GM12878 (cell line): ENCODE results near the gene POLR1D. TPM values are rescaled to one million over a fixed set of nuclear protein-coding genes. Genes with fewer than 3 reads are reported as not detected.

Experiments used
- ATAC-seq: fragments of 200-7000 bp; cut with Tn5 transposase; 3 replicates; pipeline ENCODE4 v1.9.1; 2020; ENCODE audit warnings: mild to moderate bottlenecking, moderate library complexity
- BruUV-seq: library from RNA; stranded (reverse); fragments of 400-500 nt; replicated peaks from 2 replicates; lab custom pipeline; 2021; lab: Mats Ljungman, UMichigan
- CTCF ChIA-PET: fragments of 300-600 bp; sonication (Branson Sonifier 250); formaldehyde crosslinking; extraction: SDS; loops from one replicate; lab custom pipeline; 2021; ENCODE audit warnings: inconsistent platforms; lab: Yijun Ruan, JAX
- POLR2A ChIA-PET: fragments of 350-600 bp; formaldehyde crosslinking; extraction: SDS; loops from one replicate; lab custom pipeline; 2021; ENCODE audit warnings: inconsistent platforms; lab: Charles Lee
- RAD21 ChIA-PET: fragments of 300-600 bp; sonication (Branson Sonifier 250); formaldehyde crosslinking; loops from one replicate; lab custom pipeline; 2023; ENCODE audit warnings: antibody characterized with exemption; ENCODE audit not compliant: unreplicated experiment; lab: Charles Lee
- SMC1A ChIA-PET: fragments of 300-600 bp; sonication (Branson Sonifier 250); formaldehyde crosslinking; loops from one replicate; lab custom pipeline; 2023; ENCODE audit not compliant: unreplicated experiment, uncharacterized antibody; lab: Charles Lee
- DNase-seq: peaks from one replicate; pipeline ENCODE4 v3.0.0-alpha.2; 2011; ENCODE audit warnings: low read depth, low spot score
- FAIRE-seq: peaks from 3 replicates; lab custom pipeline; 2011; peaks lifted over from hg19 to GRCh38; lab: Jason Lieb, UNC
- H2AFZ ChIP-seq: 2 replicates; pipeline ENCODE4 v1.6.0; 2011; ENCODE audit warnings: low read depth, low read length, control low read depth; ENCODE audit not compliant: control insufficient read depth
- H3K27ac ChIP-seq: 2 replicates; pipeline ENCODE4 v1.5.1; 2011; ENCODE audit warnings: control low read depth; ENCODE audit not compliant: control insufficient read depth, insufficient read depth
- H3K27me3 ChIP-seq, 2 experiments: replicated peaks in 1 of 2; 2 replicates each; pipeline versions ENCODE4 v1.6.0 to v1.6.1; 2011; ENCODE audit warnings: low read length in 1 of 2; ENCODE audit not compliant: control insufficient read depth in 2 of 2, insufficient read depth in 2 of 2
- H3K36me3 ChIP-seq, 2 experiments: 2 replicates each; pipeline ENCODE4 v1.5.1; 2011; ENCODE audit warnings: low read length in 1 of 2; ENCODE audit not compliant: control insufficient read depth in 2 of 2, insufficient read depth in 2 of 2
- H3K4me1 ChIP-seq: 2 replicates; pipeline ENCODE4 v1.6.1; 2011; ENCODE audit warnings: mild to moderate bottlenecking, low read length, moderate library complexity, mixed read lengths; ENCODE audit not compliant: control insufficient read depth, insufficient read depth
- H3K4me2 ChIP-seq: 2 replicates; pipeline ENCODE4 v1.6.0; 2011; ENCODE audit warnings: control low read depth; ENCODE audit not compliant: control insufficient read depth, insufficient read depth
- H3K4me3 ChIP-seq: fragments of 200-600 bp; sonication (generic); 2 replicates; pipeline ENCODE4 v1.5.1; 2016
- H3K79me2 ChIP-seq: 2 replicates; pipeline ENCODE4 v1.6.0; 2011; ENCODE audit warnings: low read length; ENCODE audit not compliant: control insufficient read depth, insufficient read depth
- H3K9ac ChIP-seq: 2 replicates; pipeline ENCODE4 v1.8.0; 2011; ENCODE audit warnings: low read length, control low read depth, mixed read lengths; ENCODE audit not compliant: control insufficient read depth, insufficient read depth
- H3K9me3 ChIP-seq: replicated peaks from 3 replicates; pipeline ENCODE4 v1.5.1; 2011; ENCODE audit warnings: mild to moderate bottlenecking, low read length; ENCODE audit not compliant: control insufficient read depth, insufficient read depth
- H4K20me1 ChIP-seq: 2 replicates; pipeline ENCODE4 v1.6.0; 2011; ENCODE audit not compliant: control insufficient read depth, insufficient read depth
- CBFB ChIP-seq: IDR thresholded peaks from 2 replicates; pipeline ENCODE4 v1.6.1; 2016; ENCODE audit warnings: antibody characterized with exemption, low read depth
- CEBPB ChIP-seq, 2 experiments: fragments of 150-350 bp in 1 of 2; IDR thresholded peaks; 2 replicates each; pipeline ENCODE4 v1.6.1; 2012 to 2014; ENCODE audit warnings: low read depth in 2 of 2, low read length in 2 of 2, borderline replicate concordance in 1 of 2, inconsistent platforms in 1 of 2
- FOS ChIP-seq: IDR thresholded peaks from 3 replicates; pipeline ENCODE4 v1.6.1; 2011; ENCODE audit warnings: borderline replicate concordance; ENCODE audit not compliant: insufficient read length; ENCODE audit errors: extremely low read depth
- FOXM1 ChIP-seq: IDR thresholded peaks from 2 replicates; pipeline ENCODE4 v1.6.1; 2012; ENCODE audit warnings: low read depth, mild to moderate bottlenecking, inconsistent platforms, low read length, moderate library complexity
- HDAC6 ChIP-seq: fragments of 200-600 bp; sonication (generic); IDR thresholded peaks from one replicate; pipeline ENCODE4 v1.8.0; 2017; ENCODE audit warnings: antibody characterized with exemption; ENCODE audit not compliant: unreplicated experiment
- IRF3 ChIP-seq: fragments of 450-650 bp; IDR thresholded peaks from 2 replicates; pipeline ENCODE4 v1.6.1; 2014; ENCODE audit warnings: mild to moderate bottlenecking
- LARP7 ChIP-seq: fragments of 450-650 bp; IDR thresholded peaks from 2 replicates; pipeline ENCODE4 v1.6.1; 2017; ENCODE audit warnings: mild to moderate bottlenecking
- MYB ChIP-seq: fragments of 150-350 bp; IDR thresholded peaks from 2 replicates; pipeline ENCODE4 v1.6.1; 2014; ENCODE audit warnings: mild to moderate bottlenecking, low read depth, low read length, borderline replicate concordance
- NR2C2 ChIP-seq: IDR thresholded peaks from 2 replicates; pipeline ENCODE4 v1.6.1; 2011; ENCODE audit warnings: borderline replicate concordance, low read depth; ENCODE audit not compliant: control insufficient read depth, insufficient read length
- NRF1 ChIP-seq: conservative IDR thresholded peaks from 2 replicates; pipeline ENCODE4 v1.6.1; 2011; ENCODE audit warnings: mild to moderate bottlenecking, low read depth, low read length, improper control_type of control experiment
- PAX8 ChIP-seq: fragments of 450-650 bp; IDR thresholded peaks from 2 replicates; pipeline ENCODE4 v1.6.1; 2017; ENCODE audit warnings: mild to moderate bottlenecking, moderate library complexity
- PML ChIP-seq: IDR thresholded peaks from 2 replicates; pipeline ENCODE4 v1.6.1; 2012; ENCODE audit warnings: low read length, inconsistent platforms
- STAT1 ChIP-seq: fragments of 450-650 bp; conservative IDR thresholded peaks from 2 replicates; pipeline ENCODE4 v1.6.1; 2014; ENCODE audit warnings: antibody characterized with exemption, mild to moderate bottlenecking
- TARDBP ChIP-seq: IDR thresholded peaks from 2 replicates; pipeline ENCODE4 v1.6.1; 2016; ENCODE audit warnings: borderline replicate concordance
- USF1 ChIP-seq: IDR thresholded peaks from 2 replicates; pipeline ENCODE4 v1.6.1; 2011; ENCODE audit warnings: borderline replicate concordance, low read depth, mild to moderate bottlenecking, moderate library complexity, mixed read lengths, low read length; ENCODE audit not compliant: insufficient read depth; ENCODE audit errors: extremely low read length
- WRNIP1 ChIP-seq: IDR thresholded peaks from 2 replicates; pipeline ENCODE4 v1.6.1; 2011; ENCODE audit warnings: low read depth, low read length, improper control_type of control experiment, borderline replicate concordance
- ZBED1 ChIP-seq: IDR thresholded peaks from 2 replicates; pipeline ENCODE4 v1.6.1; 2016; ENCODE audit warnings: borderline replicate concordance
- ZNF622 ChIP-seq: fragments of 450-650 bp; IDR thresholded peaks from 2 replicates; pipeline ENCODE4 v1.6.1; 2017; ENCODE audit warnings: mild to moderate bottlenecking, inconsistent platforms
- WGBS: methylation state at CpG from one replicate; pipeline ENCODE4 v1.1.6; 2016; ENCODE audit warnings: low lambda C conversion rate; ENCODE audit not compliant: insufficient replicate concordance, insufficient coverage; ENCODE audit errors: missing lambda C conversion rate; 5-methylcytosine and 5-hydroxymethylcytosine counted together
- in situ Hi-C: fragments of 300-500 bp; cut with MboI; formaldehyde crosslinking; loops from 9 replicates; pipeline ENCODE4 v1.14.3; 2018; ENCODE audit warnings: mixed read lengths
- intact Hi-C: fragments of 100-400 bp; cut with micrococcal nuclease; formaldehyde crosslinking; loops from one replicate; pipeline ENCODE4 v1.14.2; 2022; ENCODE audit not compliant: unreplicated experiment
- polyA plus RNA-seq, 11 experiments: library from polyadenylated mRNA; depleted of rRNA in 4 of 11; unstranded in 6 of 11; stranded (reverse) in 5 of 11; fragments of >200 nt; fragmentation: Nextera tagmentation in 4 of 11; fragmentation: Illumina TruSeq in 1 of 11; extraction: Ambion mirVana in 4 of 11; extraction: Trizol in 1 of 11; gene quantifications; 1 replicate in 1 of 11; 2 replicates in 10 of 11; pipeline versions ENCODE4 v1.2.1 to v1.2.3, GENCODE V29; 2011 to 2016; ENCODE audit warnings: inconsistent platforms in 2 of 11, missing spikeins in 2 of 11, low read depth in 1 of 11
- total RNA-seq, 4 experiments: library from RNA; depleted of rRNA in 3 of 4; stranded (reverse); fragments of >200 nt in 3 of 4; fragmentation: Illumina TruSeq in 1 of 4; extraction: Trizol in 1 of 4; gene quantifications; 2 replicates each; pipeline versions ENCODE4 v1.2.1 to v1.2.3, GENCODE V29; 2013 to 2021

POLR1D gene
- total and polyA plus RNA-seq, 10 of the 15 experiments (the other 5 are each of a cell fraction or from before 2014, with no cell fraction given), result 119 to 223 (median 160) TPM

- no peak for FAIRE-seq
Observed at GRCh38 chr13:27667946-27668345, 46.3 kb downstream of the POLR1D start.

GRCh38 chr13:27670861-27671260, 49.2 kb downstream of the POLR1D start:
- TF ChIP-seq WRNIP1 (no peak), IRF3 (no peak), CEBPB (IDR thresholded peaks at IDR 0.05; ENCODE audit: borderline replicate concordance in 1 of 2, low read depth in 2 of 2, low read length in 2 of 2) (no peak), USF1 (no peak), TARDBP (no peak), PML (no peak), FOS (no peak), NR2C2 (no peak)
- intact Hi-C loops, result no loop called here
- Histone ChIP-seq H3K4me2 (no peak overlapping the region), H3K4me1 (no peaks in the 10 kb centered on the region), H3K9ac (no peak overlapping the region), H3K27ac (no peak overlapping the region), H3K79me2 (no peaks in the 10 kb centered on the region), H4K20me1 (no peaks in the 10 kb centered on the region), H3K9me3 (no peaks in the 10 kb centered on the region), H3K4me3 (no peak overlapping the region), H3K27me3 (no peaks in the 10 kb centered on the region), H2AFZ (no peak overlapping the region), H3K36me3 (peaks cover 0 to 3% of the 10 kb centered on the region in 2 experiments; a peak in 2 of 4 replicates)
- ATAC-seq (no peak), DNase-seq (no peak), FAIRE-seq (no peak)
- CTCF ChIA-PET, result no interaction called here
- no TSS peak for BruUV-seq
- POLR2A ChIA-PET, result no interaction called here
- SMC1A ChIA-PET, result no interaction called here
- WGBS, result 94% methylated on average over 1 of the region's 1 CpG
- RAD21 ChIA-PET, result interaction anchor here (1.5 kb wide), 1 partner anchor 155 kb away, joined by 3 read pairs; no protein-coding TSS in a partner anchor
- in situ Hi-C loops, result no loop called here

More at GRCh38 chr13:27667946-27668345, 46.3 kb downstream of the POLR1D start:
- no peak overlapping the region for H3K4me2 ChIP-seq
- no peak overlapping the region for H3K4me3 ChIP-seq
- intact Hi-C loops, result no loop called here
- H3K9ac ChIP-seq, result no peak overlapping the region
- H2AFZ ChIP-seq, result no peak overlapping the region
- no peaks in the 10 kb centered on the region for H3K4me1 ChIP-seq
- 25% methylated on average over 2 of the region's 2 CpGs for WGBS
- H3K36me3 ChIP-seq, result peaks cover 0 to 3% of the 10 kb centered on the region in 2 experiments; a peak in 3 of 4 replicates
- no peak overlapping the region for H3K27ac ChIP-seq
- no peak for DNase-seq
- in situ Hi-C loops, result no loop called here
- ChIA-PET CTCF (interaction anchor here (1.4 kb wide), 1 partner anchor 135 kb away, joined by 4 read pairs; no protein-coding TSS in a partner anchor), SMC1A (no interaction called here), RAD21 (no interaction called here), POLR2A (no interaction called here)
- H3K79me2 ChIP-seq, result no peaks in the 10 kb centered on the region
- no peaks in the 10 kb centered on the region for H4K20me1 ChIP-seq
- BruUV-seq, result no TSS peak
- no peak for TF ChIP-seq CBFB
- TF ChIP-seq ZNF622, result no peak
- no peak for TF ChIP-seq FOXM1
- TF ChIP-seq ZBED1, result no peak
- no peak for TF ChIP-seq NRF1
- no peak for TF ChIP-seq PAX8
- no peak for TF ChIP-seq MYB
- TF ChIP-seq HDAC6, result no peak
- TF ChIP-seq STAT1, result no peak
- no peak for TF ChIP-seq LARP7
- no peak for TF ChIP-seq CEBPB (IDR thresholded peaks at IDR 0.05; ENCODE audit: borderline replicate concordance in 1 of 2, low read depth in 2 of 2, low read length in 2 of 2)
- ATAC-seq, result no peak
- H3K9me3 ChIP-seq, result no peaks in the 10 kb centered on the region
- H3K27me3 ChIP-seq, result no peaks in the 10 kb centered on the region
